ENCODE measurements around the gene TMEM14A.
"Not testable (repeated sequence)": the region's sequence is repeated elsewhere in the genome, so short reads cannot be mapped to it uniquely, and the experiment has no call there.

Gene TMEM14A

GRCh38 chr6:52657870-52658269 is 13.0 kb upstream of the TMEM14A start:
- DNase-seq (ENCODE audit: low spot score) = no peak

GRCh38 chr6:52661551-52661950 is 9.4 kb upstream of the TMEM14A start:
- DNase-seq (ENCODE audit: low spot score) = no peak

GRCh38 chr6:52662031-52662430 is 8.9 kb upstream of the TMEM14A start:
- DNase-seq (ENCODE audit: low spot score) = no peak

- peak; percentile 71 for DNase-seq (ENCODE audit: low spot score)
These were observed 7.6 kb upstream of the TMEM14A start for GRCh38 chr6:52663120-52663935.

- DNase-seq (ENCODE audit: low spot score) = no peak
These were observed 7.1 kb upstream of the TMEM14A start for GRCh38 chr6:52663936-52664185.

- DNase-seq (ENCODE audit: low spot score) = peak; percentile 92
These were observed 6.5 kb upstream of the TMEM14A start for GRCh38 chr6:52664186-52664990.

- no peak for DNase-seq (ENCODE audit: low spot score)
These were observed 5.8 kb upstream of the TMEM14A start for GRCh38 chr6:52664991-52665686.

- no peak for DNase-seq (ENCODE audit: low spot score)
These were observed 4.8 kb upstream of the TMEM14A start for GRCh38 chr6:52666071-52666470.

GRCh38 chr6:52666523-52666922 is 4.4 kb upstream of the TMEM14A start:
- DNase-seq (ENCODE audit: low spot score) = no peak

GRCh38 chr6:52667572-52667971 is 3.3 kb upstream of the TMEM14A start:
- DNase-seq (ENCODE audit: low spot score) = peak; percentile 42

- no peak for DNase-seq (ENCODE audit: low spot score)
These were observed 763 bp downstream of the TMEM14A start for GRCh38 chr6:52671676-52672075.

- no peak for DNase-seq (ENCODE audit: low spot score)
These were observed 1.6 kb downstream of the TMEM14A start for GRCh38 chr6:52672412-52673025.

GRCh38 chr6:52674666-52675065 is 3.8 kb downstream of the TMEM14A start:
- DNase-seq (ENCODE audit: low spot score) = no peak

- DNase-seq (ENCODE audit: low spot score) = no peak
These were observed 4.5 kb downstream of the TMEM14A start for GRCh38 chr6:52675372-52675771.

GRCh38 chr6:52676631-52677030 is 5.7 kb downstream of the TMEM14A start:
- not testable (repeated sequence) for DNase-seq (ENCODE audit: low spot score)

- no peak for DNase-seq (ENCODE audit: low spot score)
These were observed 10.5 kb downstream of the TMEM14A start for GRCh38 chr6:52681416-52681815.

GRCh38 chr6:52686878-52687699 is 16.2 kb downstream of the TMEM14A start:
- no peak for DNase-seq (ENCODE audit: low spot score)

GRCh38 chr6:52689857-52690256 is 18.9 kb downstream of the TMEM14A start:
- DNase-seq (ENCODE audit: low spot score) = no peak

GRCh38 chr6:52691718-52692117 is 20.8 kb downstream of the TMEM14A start:
- DNase-seq (ENCODE audit: low spot score) = no peak

GRCh38 chr6:52693773-52694172 is 22.9 kb downstream of the TMEM14A start:
- DNase-seq (ENCODE audit: low spot score) = no peak

GRCh38 chr6:52694404-52694803 is 23.5 kb downstream of the TMEM14A start:
- DNase-seq (ENCODE audit: low spot score) = no peak

- no peak for DNase-seq (ENCODE audit: low spot score)
These were observed 25.5 kb downstream of the TMEM14A start for GRCh38 chr6:52696418-52696817.

Measured in germinal center (tissue), 1 donor.